CD4-positive, alpha-beta T cell (primary cell): ENCODE measurements around the gene ZG16B. TPM values are rescaled to one million over a fixed set of nuclear protein-coding genes. Genes with fewer than 3 reads are reported as not detected.
A peak's percentile ranks its signal among the peaks of the same experiment; 100 is the strongest.

Source experiments
- ATAC-seq: fragments of 200-7000 bp; cut with Tn5 transposase; one replicate; pipeline ENCODE4 v1.10.0; 2022; ENCODE audit warnings: mild to moderate bottlenecking; ENCODE audit not compliant: poor library complexity
- CTCF ChIA-PET: fragments of 350-600 bp; sonication (Branson Sonifier 250); formaldehyde crosslinking; loops from one replicate; lab custom pipeline; 2021; ENCODE audit warnings: antibody characterized with exemption, inconsistent platforms; lab: Charles Lee
- POLR2A ChIA-PET: fragments of 350-600 bp; sonication (Branson Sonifier 250); formaldehyde crosslinking; loops from one replicate; lab custom pipeline; 2021; ENCODE audit warnings: antibody characterized with exemption, inconsistent platforms; lab: Charles Lee
- DNase-seq, 14 experiments: peaks; one replicate each; pipeline ENCODE4 v3.0.0-alpha.2; 2013 to 2020; ENCODE audit warnings: mixed read lengths in 2 of 14
- H3K27ac ChIP-seq, 2 donors: one replicate each; pipeline versions ENCODE4 v1.5.1 to v1.7.0; 2013; ENCODE audit warnings: low read length in 2 of 2, low read depth in 1 of 2, mild to moderate bottlenecking in 1 of 2
- H3K27me3 ChIP-seq, 2 experiments: 1 replicate in 1 of 2; 2 replicates in 1 of 2; pipeline versions ENCODE4 v1.6.1 to v1.7.0; 2013; ENCODE audit warnings: low read length in 2 of 2, control low read depth in 1 of 2, mild to moderate bottlenecking in 1 of 2, moderate library complexity in 1 of 2; ENCODE audit not compliant: insufficient read depth in 2 of 2, control insufficient read depth in 1 of 2
- H3K36me3 ChIP-seq: one replicate; pipeline ENCODE4 v1.6.1; 2013; ENCODE audit warnings: low read length, control low read depth; ENCODE audit not compliant: insufficient read depth
- H3K4me1 ChIP-seq: one replicate; pipeline ENCODE4 v1.6.1; 2013; ENCODE audit warnings: low read length, control low read depth; ENCODE audit not compliant: insufficient read depth
- H3K4me3 ChIP-seq: one replicate; pipeline ENCODE4 v1.5.1; 2013; ENCODE audit warnings: mild to moderate bottlenecking, low read length, moderate library complexity
- H3K9me3 ChIP-seq, 2 experiments: 1 replicate in 1 of 2; 2 replicates in 1 of 2; pipeline versions ENCODE4 v1.6.1 to v1.7.0; 2013; ENCODE audit warnings: low read length in 2 of 2, mild to moderate bottlenecking in 2 of 2, control low read depth in 1 of 2, moderate library complexity in 1 of 2; ENCODE audit not compliant: control insufficient read depth in 1 of 2, insufficient read depth in 1 of 2
- H3K27ac Mint-ChIP-seq: one replicate; pipeline ENCODE4 v1.8.0; 2020; ENCODE audit warnings: mixed read lengths
- H3K27me3 Mint-ChIP-seq: one replicate; pipeline ENCODE4 v1.8.0; 2021; ENCODE audit warnings: mixed read lengths
- H3K36me3 Mint-ChIP-seq: one replicate; pipeline ENCODE4 v1.8.0; 2021; ENCODE audit warnings: low read depth, mixed read lengths
- H3K4me1 Mint-ChIP-seq: one replicate; pipeline ENCODE4 v1.8.0; 2021; ENCODE audit warnings: low read depth, mixed read lengths
- H3K4me3 Mint-ChIP-seq: one replicate; pipeline ENCODE4 v1.8.0; 2020; ENCODE audit warnings: mild to moderate bottlenecking, mixed read lengths
- H3K9me3 Mint-ChIP-seq: one replicate; pipeline ENCODE4 v1.8.0; 2020; ENCODE audit warnings: mixed read lengths
- intact Hi-C, 2 experiments: fragments of 100-400 bp; cut with DNase I in 1 of 2; cut with micrococcal nuclease in 1 of 2; formaldehyde crosslinking; loops; one replicate each; pipeline versions ENCODE4 v1.15.1 to v1.9.0; 2023 to 2025; cut with DNase I, micrococcal nuclease
- total RNA-seq, 174 experiments: library from RNA in 2 of 174; stranded (reverse) in 2 of 174; gene quantifications; one replicate each; pipeline ENCODE4 v1.2.3 and lab custom pipeline; 2021 to 2026
- TF ChIP-seq, protein P1 (sequence below): fragments of 200-600 bp; IDR thresholded peaks from one replicate; pipeline ENCODE4 v1.8.0; 2022; ENCODE audit warnings: antibody characterized with exemption, mild to moderate bottlenecking

ZG16B gene
- total RNA-seq, 2 experiments from 2014 or later, result not detected

- CTCF ChIA-PET, result no interaction called here
- H3K4me3 Mint-ChIP-seq, result no peak overlapping the region
- Histone ChIP-seq H3K9me3 (no peaks in the 10 kb centered on the region), H3K4me1 (peaks cover 26% of the 10 kb centered on the region), H3K4me3 (no peak overlapping the region), H3K27ac (no peak overlapping the region), H3K27me3 (no peaks in the 10 kb centered on the region), H3K36me3 (no peaks in the 10 kb centered on the region)
- intact Hi-C loops, result no loop called here
- peaks cover 17% of the 10 kb centered on the region for H3K27me3 Mint-ChIP-seq
- H3K27ac Mint-ChIP-seq, result no peak overlapping the region
- DNase-seq (no peak), ATAC-seq (no peak)
- TF ChIP-seq, protein P1, sequence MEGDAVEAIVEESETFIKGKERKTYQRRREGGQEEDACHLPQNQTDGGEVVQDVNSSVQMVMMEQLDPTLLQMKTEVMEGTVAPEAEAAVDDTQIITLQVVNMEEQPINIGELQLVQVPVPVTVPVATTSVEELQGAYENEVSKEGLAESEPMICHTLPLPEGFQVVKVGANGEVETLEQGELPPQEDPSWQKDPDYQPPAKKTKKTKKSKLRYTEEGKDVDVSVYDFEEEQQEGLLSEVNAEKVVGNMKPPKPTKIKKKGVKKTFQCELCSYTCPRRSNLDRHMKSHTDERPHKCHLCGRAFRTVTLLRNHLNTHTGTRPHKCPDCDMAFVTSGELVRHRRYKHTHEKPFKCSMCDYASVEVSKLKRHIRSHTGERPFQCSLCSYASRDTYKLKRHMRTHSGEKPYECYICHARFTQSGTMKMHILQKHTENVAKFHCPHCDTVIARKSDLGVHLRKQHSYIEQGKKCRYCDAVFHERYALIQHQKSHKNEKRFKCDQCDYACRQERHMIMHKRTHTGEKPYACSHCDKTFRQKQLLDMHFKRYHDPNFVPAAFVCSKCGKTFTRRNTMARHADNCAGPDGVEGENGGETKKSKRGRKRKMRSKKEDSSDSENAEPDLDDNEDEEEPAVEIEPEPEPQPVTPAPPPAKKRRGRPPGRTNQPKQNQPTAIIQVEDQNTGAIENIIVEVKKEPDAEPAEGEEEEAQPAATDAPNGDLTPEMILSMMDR, result no peak
- H3K4me1 Mint-ChIP-seq, result peaks cover 20% of the 10 kb centered on the region
- no peaks in the 10 kb centered on the region for H3K9me3 Mint-ChIP-seq
- POLR2A ChIA-PET, result no interaction called here
- H3K36me3 Mint-ChIP-seq, result no peaks in the 10 kb centered on the region
These were observed 5.8 kb downstream of the ZG16B start for GRCh38 chr16:2835638-2836493.

GRCh38 chr16:2836646-2837508 lies 6.8 kb downstream of the ZG16B start:
- H3K36me3 ChIP-seq, result no peaks in the 10 kb centered on the region
- intact Hi-C loops, result no loop called here
- H3K27ac Mint-ChIP-seq, result no peak overlapping the region
- H3K4me3 Mint-ChIP-seq, result no peak overlapping the region
- no peaks in the 10 kb centered on the region for H3K27me3 ChIP-seq
- no peaks in the 10 kb centered on the region for H3K36me3 Mint-ChIP-seq
- no peaks in the 10 kb centered on the region for H3K9me3 ChIP-seq
- ChIA-PET CTCF (no interaction called here), POLR2A (no interaction called here)
- no peaks in the 10 kb centered on the region for H3K9me3 Mint-ChIP-seq
- peaks cover 36% of the 10 kb centered on the region for H3K4me1 ChIP-seq
- H3K27ac ChIP-seq, result no peak overlapping the region
- TF ChIP-seq, protein P1, result no peak
- ATAC-seq, result no peak
- no peak overlapping the region for H3K4me3 ChIP-seq
- H3K4me1 Mint-ChIP-seq, result peaks cover 26% of the 10 kb centered on the region
- DNase-seq, result no peak
- H3K27me3 Mint-ChIP-seq, result peaks cover 13% of the 10 kb centered on the region

GRCh38 chr16:2838928-2839327 lies 8.8 kb downstream of the ZG16B start:
- Mint-ChIP-seq H3K27me3 (peaks cover 8% of the 10 kb centered on the region), H3K4me1 (peaks cover 32% of the 10 kb centered on the region), H3K36me3 (no peaks in the 10 kb centered on the region), H3K9me3 (no peaks in the 10 kb centered on the region), H3K4me3 (no peak overlapping the region), H3K27ac (peak overlapping the region; percentile 33)
- Histone ChIP-seq H3K4me1 (peaks cover 46% of the 10 kb centered on the region), H3K36me3 (no peaks in the 10 kb centered on the region), H3K27ac (no peak overlapping the region), H3K9me3 (peaks cover 0 to 9% of the 10 kb centered on the region in 2 experiments), H3K27me3 (no peaks in the 10 kb centered on the region), H3K4me3 (no peak overlapping the region)
- TF ChIP-seq, protein P1, result peak; percentile 51
- DNase-seq (peak in 12 of 14 experiments; percentile 28 to 81 (median 52)), ATAC-seq (peak; percentile 72)
- intact Hi-C loops, result loop anchor here (1.0 kb wide), 3 partner anchors 29 to 88 kb away; no protein-coding TSS in a partner anchor
- ChIA-PET POLR2A (no interaction called here), CTCF (interaction anchor here (0.6 to 1.9 kb wide), 10 partner anchors 25 to 88 kb away, joined by 3 to 27 read pairs (median 3); no protein-coding TSS in a partner anchor)
